HG02623 (cell line): Measurements from ENCODE around the gene CCNG2.

Source experiments
- ATAC-seq: cut with Tn5 transposase; IDR thresholded peaks from one replicate; pipeline ENCODE4 v1.9.1; 2021; ENCODE audit warnings: moderate library complexity; ENCODE audit not compliant: unreplicated experiment

CCNG2 gene

DNA sequence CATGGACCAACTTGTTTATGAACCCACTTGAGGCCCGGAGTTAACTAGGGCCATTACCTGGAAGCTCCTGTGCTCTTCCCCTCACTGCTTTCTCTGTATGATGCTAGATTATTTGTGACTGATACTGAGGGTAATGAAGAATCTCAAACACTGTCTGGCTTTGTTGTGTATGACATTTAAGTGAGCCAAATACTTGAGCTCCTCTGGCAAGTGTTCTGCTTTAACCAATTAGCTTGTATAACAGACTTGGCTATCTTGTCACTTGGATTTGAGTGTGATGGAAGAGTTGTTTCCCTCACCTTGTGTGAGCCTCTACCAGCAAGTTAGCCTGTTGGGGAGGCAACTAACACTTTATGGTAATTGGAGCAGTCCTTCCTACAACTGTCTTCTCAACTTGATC is 42.7 kb downstream of the CCNG2 start:
- ATAC-seq: no peak

DNA sequence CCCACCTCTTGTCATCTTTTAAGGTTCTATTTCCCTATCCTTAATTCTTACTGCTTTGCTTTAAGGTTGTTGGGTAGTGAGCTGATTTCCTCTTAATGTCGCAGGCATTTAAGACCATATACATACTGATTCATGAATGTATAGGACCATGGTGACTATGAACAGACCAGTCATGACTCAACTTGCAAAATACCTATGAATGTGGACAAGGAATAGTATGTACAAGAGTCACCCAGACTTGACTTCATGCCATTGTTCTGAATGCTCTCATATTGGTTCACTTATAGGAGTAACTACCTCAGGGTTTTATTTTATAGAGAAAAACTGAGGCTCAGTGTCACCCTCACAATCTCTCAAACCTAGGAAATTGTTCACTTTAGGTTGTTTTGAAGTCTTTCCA is 44.3 kb downstream of the CCNG2 start:
- no peak for ATAC-seq

DNA sequence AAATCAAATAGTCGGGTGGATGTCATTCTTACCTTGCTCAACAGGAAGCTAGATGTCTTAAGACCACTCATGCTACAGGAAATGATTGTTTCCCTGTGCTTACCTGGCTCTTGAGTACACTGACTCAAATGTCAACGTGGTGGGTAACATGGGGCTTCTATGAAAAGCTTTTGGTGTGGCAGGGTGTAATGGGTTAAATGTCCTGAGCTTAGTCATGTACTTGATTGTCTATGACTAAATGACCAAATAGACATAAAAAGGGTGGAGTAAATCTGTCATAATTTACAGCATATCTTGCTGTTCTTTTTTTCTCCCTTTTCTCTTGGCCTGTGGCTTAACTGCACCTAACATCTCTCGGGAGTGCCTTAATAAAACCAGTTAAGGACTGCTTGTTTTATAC is 44.9 kb downstream of the CCNG2 start:
- ATAC-seq: no peak

DNA sequence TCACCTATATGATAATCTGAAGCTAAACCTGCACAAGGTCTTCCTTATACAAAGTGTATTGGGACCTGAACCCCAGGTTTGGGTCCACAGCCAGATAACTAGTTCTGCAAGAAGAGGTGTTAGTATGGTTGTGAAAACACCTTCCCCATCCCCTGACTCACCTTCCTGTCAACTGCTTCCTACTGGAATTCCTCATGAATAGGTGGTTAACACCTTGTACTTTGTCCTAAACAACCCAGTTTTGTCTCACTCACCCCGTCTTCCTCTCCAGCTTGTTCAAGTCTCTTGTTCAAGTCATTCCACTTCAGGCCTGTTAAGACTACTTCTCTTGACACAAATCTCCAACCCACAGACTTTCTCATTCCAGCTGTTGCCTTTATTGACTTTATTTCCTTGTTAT is 45.5 kb downstream of the CCNG2 start:
- ATAC-seq: no peak

DNA sequence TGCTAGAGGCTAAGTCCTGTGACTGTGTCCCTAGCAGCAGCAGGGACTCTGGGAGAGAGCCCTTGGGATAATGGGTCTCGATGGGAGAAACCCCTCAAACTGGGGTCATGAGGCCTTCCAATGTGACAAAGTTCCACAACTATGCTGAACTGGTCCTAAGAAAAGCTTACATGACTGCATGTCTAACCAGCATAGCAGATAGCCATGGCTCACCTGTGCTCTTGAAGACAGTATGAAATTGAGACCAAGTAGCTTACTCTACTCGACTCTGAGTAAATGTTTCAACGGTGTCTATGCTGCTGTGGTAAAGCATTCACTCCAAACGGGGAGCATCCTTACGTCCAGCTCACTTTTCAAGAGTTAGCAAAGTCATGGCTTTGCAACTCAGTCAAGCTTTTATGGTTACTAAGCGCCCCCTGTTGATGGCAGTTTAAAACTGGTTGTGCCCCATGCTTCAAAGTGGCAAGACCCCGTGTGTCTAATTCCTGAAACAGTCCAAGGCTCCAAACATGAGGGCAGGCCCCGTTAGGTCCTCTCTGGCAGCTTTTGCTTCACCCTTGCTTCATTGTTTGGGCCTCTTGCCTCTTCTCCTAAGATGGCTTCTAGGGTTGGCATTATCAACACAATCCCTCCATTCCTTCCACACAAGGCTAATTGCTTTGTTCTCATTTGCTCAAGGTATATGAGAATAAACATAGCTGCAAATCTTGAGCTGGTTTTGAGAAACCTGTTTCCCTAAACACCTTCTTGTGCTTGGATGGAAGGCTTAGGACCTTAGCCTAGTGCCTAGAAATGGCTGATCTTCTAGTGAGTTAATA is 46.6 kb downstream of the CCNG2 start:
- peak; percentile 64 for ATAC-seq

DNA sequence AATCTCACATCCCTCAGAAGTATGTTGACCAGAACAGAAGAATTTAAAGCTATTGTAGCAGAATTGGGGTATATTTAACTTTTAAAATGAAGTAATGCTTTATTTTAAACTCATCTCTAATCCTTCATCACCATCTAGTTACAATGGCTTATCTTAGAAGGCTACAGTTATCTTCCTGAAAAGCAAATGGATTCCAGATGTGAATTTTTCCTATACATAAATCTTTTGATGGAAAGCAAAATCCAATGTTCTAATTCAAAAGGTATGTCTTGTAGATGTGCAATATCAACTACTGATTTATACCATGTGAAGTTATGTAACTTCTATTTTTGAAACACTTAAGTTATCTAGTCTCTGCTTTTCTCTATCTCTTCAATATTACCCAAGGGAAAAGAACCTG is 47.6 kb downstream of the CCNG2 start:
- ATAC-seq: no peak

DNA sequence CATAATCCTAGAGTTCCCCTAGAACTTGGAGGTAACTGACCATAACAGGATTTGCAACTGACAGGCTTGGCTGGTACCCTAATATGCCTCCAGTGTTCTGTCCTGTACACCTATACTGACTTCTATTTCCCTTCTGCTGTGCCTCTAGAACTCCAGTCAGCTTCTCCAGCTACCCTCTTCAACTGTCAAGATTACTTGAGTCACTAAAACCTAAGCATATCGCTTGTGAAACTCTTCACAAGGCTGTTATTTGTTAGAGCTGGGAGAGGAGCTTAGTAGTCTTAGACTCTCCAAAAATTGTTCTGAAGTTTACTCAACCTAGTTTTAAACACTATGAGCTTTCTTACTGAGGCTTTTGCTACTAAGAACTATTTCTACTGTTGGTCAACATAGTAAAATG is 52.0 kb downstream of the CCNG2 start:
- ATAC-seq: no peak

DNA sequence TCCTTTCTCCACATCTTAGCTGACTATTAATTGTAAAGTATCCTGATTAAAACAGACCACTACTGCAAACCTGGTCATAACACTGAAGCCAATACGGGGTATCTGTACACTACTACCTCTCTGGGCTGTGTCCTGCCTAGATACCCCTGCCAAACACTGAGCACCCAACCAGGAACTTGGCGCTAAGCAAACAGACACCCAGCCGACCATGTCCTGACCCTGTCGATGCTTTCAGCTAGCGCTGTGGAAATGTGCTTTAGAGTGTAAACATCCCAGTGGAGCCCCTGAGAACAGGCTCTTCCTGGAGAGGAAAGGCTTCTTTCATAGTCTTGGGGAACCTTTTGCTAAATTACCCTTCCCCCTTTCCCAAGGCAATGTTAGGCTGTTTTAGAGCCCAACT is 52.9 kb downstream of the CCNG2 start:
- ATAC-seq: no peak

DNA sequence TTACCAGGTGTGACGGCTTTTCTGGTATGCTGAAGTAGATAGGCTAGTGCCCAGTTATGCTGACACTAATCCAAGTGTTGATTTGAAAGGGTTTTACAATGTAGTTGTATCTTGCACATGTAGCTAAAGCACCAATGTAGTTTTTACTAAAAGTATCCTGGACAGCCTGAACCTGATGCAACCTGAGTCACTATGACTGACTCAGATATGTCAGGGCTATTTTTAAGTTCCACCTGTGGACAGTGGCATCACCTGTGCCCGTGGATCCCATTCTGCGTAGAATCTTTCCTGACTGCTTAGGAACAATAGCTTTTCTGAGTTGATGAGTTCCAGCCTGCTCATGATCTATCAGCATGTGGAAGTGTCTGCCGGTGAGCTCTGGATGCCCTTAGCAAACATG is 58.1 kb downstream of the CCNG2 start:
- ATAC-seq: no peak

DNA sequence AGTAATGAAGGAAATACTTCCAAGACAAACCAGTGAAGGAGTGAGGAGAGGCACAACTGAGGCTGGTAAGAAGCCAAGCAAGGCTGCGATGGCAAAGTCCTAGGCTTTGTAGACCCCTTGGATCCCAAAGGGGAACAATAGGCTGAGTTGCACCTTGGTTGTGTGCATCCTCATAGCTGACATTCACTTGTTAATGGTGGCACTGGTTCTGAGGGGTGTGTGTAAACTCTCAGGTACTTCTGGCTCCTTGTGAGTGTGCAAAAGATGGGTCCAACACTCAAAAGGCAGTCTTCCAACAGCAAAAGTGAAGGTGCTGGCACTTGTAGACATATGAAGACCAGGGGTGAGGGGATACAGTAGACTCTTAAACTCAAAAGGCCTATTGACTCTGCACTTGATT is 60.5 kb downstream of the CCNG2 start:
- no peak for ATAC-seq

DNA sequence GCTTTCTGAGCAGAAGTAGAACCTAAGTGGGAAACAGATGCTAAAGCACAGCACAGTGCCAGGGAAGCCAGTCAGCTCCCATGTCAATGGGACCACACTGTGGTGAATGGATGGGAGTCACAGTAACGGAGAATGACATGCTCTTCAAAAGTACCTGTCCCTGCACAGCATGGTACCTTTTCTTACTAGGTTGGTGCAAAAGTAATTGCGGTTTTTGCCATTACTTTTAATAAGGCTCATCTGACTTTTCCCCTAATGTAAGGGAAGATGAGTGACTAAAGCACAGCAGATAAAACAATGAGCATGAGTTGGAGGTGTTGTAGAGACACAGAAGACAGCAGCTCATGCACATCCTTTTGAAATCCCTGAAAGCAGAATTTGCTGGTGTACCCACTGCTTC is 62.3 kb downstream of the CCNG2 start:
- ATAC-seq: no peak
